Gastroesophageal sphincter (tissue), 4 donors: ENCODE data around the gene ODAD4. TPM values are rescaled to one million over a fixed set of nuclear protein-coding genes. Genes with fewer than 3 reads are reported as not detected.

Experiments used
- ATAC-seq: fragments of 150-250 bp; one replicate; pipeline ENCODE4 v1.9.1; 2016; ENCODE audit warnings: mild to moderate bottlenecking, moderate library complexity
- H3K27ac ChIP-seq, 4 donors: fragments of 200-600 bp; sonication (generic) in 3 of 4; 1 replicate in 3 of 4; 2 replicates in 1 of 4; pipeline ENCODE4 v1.5.1; 2016 to 2019
- H3K27me3 ChIP-seq: fragments of 200-600 bp; sonication (generic); one replicate; pipeline ENCODE4 v1.5.1; 2019
- H3K36me3 ChIP-seq, 2 donors: fragments of 200-600 bp; sonication (generic); one replicate each; pipeline ENCODE4 v1.5.1; 2019; ENCODE audit warnings: control low read depth in 1 of 2
- H3K4me1 ChIP-seq, 3 donors: fragments of 200-600 bp; sonication (generic); 1 replicate in 2 of 3; 2 replicates in 1 of 3; pipeline ENCODE4 v1.5.1; 2016 to 2019; ENCODE audit warnings: control low read depth in 2 of 3
- H3K4me3 ChIP-seq, 2 donors: fragments of 200-600 bp; sonication (generic); one replicate each; pipeline ENCODE4 v1.5.1; 2019; ENCODE audit warnings: mild to moderate bottlenecking in 1 of 2, moderate library complexity in 1 of 2
- H3K9me3 ChIP-seq, 3 donors: fragments of 200-600 bp; sonication (generic); one replicate each; pipeline ENCODE4 v1.5.1; 2017 to 2019; ENCODE audit warnings: control low read depth in 2 of 3
- CTCF ChIP-seq, 4 experiments: fragments of 200-600 bp in 2 of 4; fragments of 450-650 bp in 2 of 4; sonication (generic) in 1 of 4; IDR thresholded peaks; one replicate each; pipeline ENCODE4 v1.5.1; 2017 to 2019; ENCODE audit warnings: antibody characterized with exemption in 4 of 4, mild to moderate bottlenecking in 2 of 4, moderate library complexity in 2 of 4
- EP300 ChIP-seq: sonication (generic); formaldehyde crosslinking; IDR thresholded peaks from one replicate; pipeline ENCODE4 v1.6.1; 2017; ENCODE audit warnings: antibody characterized with exemption, mild to moderate bottlenecking
- POLR2A ChIP-seq, 2 donors: fragments of 450-650 bp; IDR thresholded peaks; one replicate each; pipeline ENCODE4 v1.6.1; 2017; ENCODE audit warnings: antibody characterized with exemption in 2 of 2, mild to moderate bottlenecking in 2 of 2, moderate library complexity in 1 of 2
- POLR2AphosphoS5 ChIP-seq: sonication (generic); formaldehyde crosslinking; IDR thresholded peaks from one replicate; pipeline ENCODE4 v1.6.1; 2017; ENCODE audit warnings: antibody characterized with exemption
- WGBS, 2 donors: methylation state at CpG; one replicate each; pipeline ENCODE4 v1.1.5; 2018; ENCODE audit warnings: low coverage in 1 of 2; 5-methylcytosine and 5-hydroxymethylcytosine counted together
- total RNA-seq, 4 donors: library from RNA; depleted of rRNA; stranded (reverse); fragments of >200 nt; gene quantifications; one replicate each; pipeline ENCODE4 v1.1.0, GENCODE V29; 2016

Gene ODAD4
- total RNA-seq, 4 donors from 2014 or later: 0.19 to 2.2 (median 0.60) TPM

GRCh38 chr17:41891135-41892020 is 39.0 kb upstream of the ODAD4 start:
- TF ChIP-seq EP300 (no peak), CTCF (IDR thresholded peaks at IDR 0.05) (no peak), POLR2A (IDR thresholded peaks at IDR 0.05) (no peak), POLR2AphosphoS5 (no peak)
- 83 to 88% methylated on average over 1 to 7 of the region's 7 CpGs for WGBS, 2 donors
- no peaks in the 10 kb centered on the region for H3K9me3 ChIP-seq
- peaks cover 0 to 20% (median 4%) of the 10 kb centered on the region in 3 donors for H3K4me1 ChIP-seq
- no peaks in the 10 kb centered on the region for H3K27me3 ChIP-seq
- no peak overlapping the region for H3K27ac ChIP-seq
- H3K36me3 ChIP-seq: peaks cover 0 to 100% of the 10 kb centered on the region in 2 donors
- H3K4me3 ChIP-seq: no peak overlapping the region
- ATAC-seq: no peak

- H3K36me3 ChIP-seq: peaks cover 0 to 100% of the 10 kb centered on the region in 2 donors
- TF ChIP-seq EP300: no peak
- TF ChIP-seq POLR2AphosphoS5: no peak
- TF ChIP-seq CTCF (IDR thresholded peaks at IDR 0.05): no peak
- no peaks in the 10 kb centered on the region for H3K9me3 ChIP-seq
- 100% methylated on average over 1 of the region's 4 CpGs; no CpG with 5 or more reads in 1 of the 2 donors for WGBS, 2 donors
- H3K4me1 ChIP-seq: peaks cover 0 to 21% (median 4%) of the 10 kb centered on the region in 3 donors
- no peak overlapping the region for H3K27ac ChIP-seq
- no peaks in the 10 kb centered on the region for H3K27me3 ChIP-seq
- no peak for ATAC-seq
- no peak overlapping the region for H3K4me3 ChIP-seq
Measured at GRCh38 chr17:41892021-41892376, 38.4 kb upstream of the ODAD4 start.

GRCh38 chr17:41893384-41893783 is 37.0 kb upstream of the ODAD4 start:
- Histone ChIP-seq H3K27me3 (no peaks in the 10 kb centered on the region), H3K9me3 (no peaks in the 10 kb centered on the region), H3K4me1 (peaks cover 0 to 21% (median 4%) of the 10 kb centered on the region in 3 donors), H3K36me3 (peaks cover 0 to 100% of the 10 kb centered on the region in 2 donors), H3K27ac (no peak overlapping the region), H3K4me3 (no peak overlapping the region)
- WGBS, 2 donors: 78 to 86% methylated on average over 3 of the region's 3 CpGs
- TF ChIP-seq EP300: no peak
- TF ChIP-seq POLR2A (IDR thresholded peaks at IDR 0.05): no peak
- no peak for ATAC-seq

GRCh38 chr17:41894791-41895331 is 35.6 kb upstream of the ODAD4 start:
- Histone ChIP-seq H3K27ac (peak overlapping the region in 3 of 4 donors; percentile 74 to 76 (median 75)), H3K27me3 (no peaks in the 10 kb centered on the region), H3K36me3 (peaks cover 0 to 100% of the 10 kb centered on the region in 2 donors), H3K4me1 (peaks cover 0 to 21% (median 4%) of the 10 kb centered on the region in 3 donors), H3K9me3 (no peaks in the 10 kb centered on the region), H3K4me3 (no peak overlapping the region)
- TF ChIP-seq POLR2AphosphoS5 (peak; percentile 67), EP300 (no peak)
- ATAC-seq: peak; percentile 84
- 27 to 47% methylated on average over 5 of the region's 7 CpGs for WGBS, 2 donors

- H3K36me3 ChIP-seq: peaks cover 0 to 99% of the 10 kb centered on the region in 2 donors
- 13 to 33% methylated on average over 3 to 5 of the region's 5 CpGs for WGBS, 2 donors
- ATAC-seq: peak; percentile 79
- H3K4me1 ChIP-seq: peaks cover 0 to 21% (median 4%) of the 10 kb centered on the region in 3 donors
- TF ChIP-seq POLR2A (IDR thresholded peaks at IDR 0.05): no peak
- TF ChIP-seq CTCF (IDR thresholded peaks at IDR 0.05): no peak
- no peak for TF ChIP-seq EP300
- peak; percentile 34 for TF ChIP-seq POLR2AphosphoS5
- H3K27ac ChIP-seq: peak overlapping the region; percentile 30 to 76 (median 74)
- no peaks in the 10 kb centered on the region for H3K9me3 ChIP-seq
- no peaks in the 10 kb centered on the region for H3K27me3 ChIP-seq
- no peak overlapping the region for H3K4me3 ChIP-seq
Measured at GRCh38 chr17:41895617-41896016, 34.8 kb upstream of the ODAD4 start.
